NCI-H2107 (cell line): ENCODE measurements around the gene CREB1.

Experiments
- DNase-seq: peaks from one replicate; lab custom pipeline; 2025; lab: John Stamatoyannopoulos, UW

Gene CREB1

GRCh38 chr2:207543272-207543671 lies 13.5 kb downstream of the CREB1 start:
- no peak for DNase-seq

GRCh38 chr2:207546822-207547221 lies 17.1 kb downstream of the CREB1 start:
- DNase-seq: no peak

- no peak for DNase-seq
Measured at GRCh38 chr2:207549145-207549544, 19.4 kb downstream of the CREB1 start.

GRCh38 chr2:207558079-207558491 lies 28.3 kb downstream of the CREB1 start:
- DNase-seq: no peak

- no peak for DNase-seq
Measured at GRCh38 chr2:207561386-207562080, 31.8 kb downstream of the CREB1 start.

GRCh38 chr2:207565736-207566500 lies 36.2 kb downstream of the CREB1 start:
- DNase-seq: no peak

- no peak for DNase-seq
Measured at GRCh38 chr2:207567671-207568070, 37.9 kb downstream of the CREB1 start.

GRCh38 chr2:207571370-207571769 lies 41.6 kb downstream of the CREB1 start:
- DNase-seq: no peak

- no peak for DNase-seq
Measured at GRCh38 chr2:207584952-207585351, 55.2 kb downstream of the CREB1 start.

- no peak for DNase-seq
Measured at GRCh38 chr2:207587305-207587704, 57.5 kb downstream of the CREB1 start.

GRCh38 chr2:207589143-207589542 lies 59.4 kb downstream of the CREB1 start:
- no peak for DNase-seq

GRCh38 chr2:207593277-207593676 lies 63.5 kb downstream of the CREB1 start:
- DNase-seq: no peak

- DNase-seq: no peak
Measured at GRCh38 chr2:207594264-207594663, 64.5 kb downstream of the CREB1 start.

GRCh38 chr2:207594731-207595130 lies 65.0 kb downstream of the CREB1 start:
- DNase-seq: no peak

GRCh38 chr2:207599636-207600035 lies 69.9 kb downstream of the CREB1 start:
- DNase-seq: no peak

- no peak for DNase-seq
Measured at GRCh38 chr2:207600231-207600630, 70.5 kb downstream of the CREB1 start.

GRCh38 chr2:207601774-207602173 lies 72.0 kb downstream of the CREB1 start:
- DNase-seq: no peak

- DNase-seq: no peak
Measured at GRCh38 chr2:207603486-207603885, 73.7 kb downstream of the CREB1 start.

GRCh38 chr2:207606399-207606798 lies 76.6 kb downstream of the CREB1 start:
- DNase-seq: no peak

- no peak for DNase-seq
Measured at GRCh38 chr2:207606829-207607228, 77.1 kb downstream of the CREB1 start.

- DNase-seq: no peak
Measured at GRCh38 chr2:207612714-207613113, 83.0 kb downstream of the CREB1 start.

- DNase-seq: no peak
Measured at GRCh38 chr2:207614824-207615223, 85.1 kb downstream of the CREB1 start.

GRCh38 chr2:207616185-207616584 lies 86.4 kb downstream of the CREB1 start:
- no peak for DNase-seq
